Adipocyte (in vitro differentiated cells): Measurements from ENCODE around the gene SKI.
"Not testable (repeated sequence)": the region's sequence is repeated elsewhere in the genome, so short reads cannot be mapped to it uniquely, and the experiment has no call there.

Experiments
- DNase-seq: peaks from one replicate; pipeline ENCODE4 v3.0.0-alpha.2; 2015; ENCODE audit warnings: low read depth
- H3K27me3 ChIP-seq: replicated peaks from 2 replicates; pipeline ENCODE4 v1.7.0; 2013; ENCODE audit warnings: mild to moderate bottlenecking, low read length, moderate library complexity; ENCODE audit not compliant: control insufficient read depth, insufficient read depth
- H3K36me3 ChIP-seq: 2 replicates; pipeline ENCODE4 v1.7.0; 2013; ENCODE audit warnings: low read length, mild to moderate bottlenecking, moderate library complexity; ENCODE audit not compliant: control insufficient read depth, insufficient read depth, severe bottlenecking
- H3K4me1 ChIP-seq: 2 replicates; pipeline ENCODE4 v1.7.0; 2013; ENCODE audit warnings: mild to moderate bottlenecking, low read length, moderate library complexity; ENCODE audit not compliant: control insufficient read depth, insufficient read depth
- H3K4me3 ChIP-seq: 2 replicates; pipeline ENCODE4 v1.7.0; 2013; ENCODE audit warnings: mild to moderate bottlenecking, low read length, moderate library complexity
- H3K9ac ChIP-seq: 2 replicates; pipeline ENCODE4 v1.7.0; 2013; ENCODE audit warnings: mild to moderate bottlenecking, low read length, moderate library complexity
- H3K9me3 ChIP-seq: 2 replicates; pipeline ENCODE4 v1.7.0; 2013; ENCODE audit warnings: mild to moderate bottlenecking, low read length, moderate library complexity; ENCODE audit not compliant: control insufficient read depth

The SKI gene

DNA sequence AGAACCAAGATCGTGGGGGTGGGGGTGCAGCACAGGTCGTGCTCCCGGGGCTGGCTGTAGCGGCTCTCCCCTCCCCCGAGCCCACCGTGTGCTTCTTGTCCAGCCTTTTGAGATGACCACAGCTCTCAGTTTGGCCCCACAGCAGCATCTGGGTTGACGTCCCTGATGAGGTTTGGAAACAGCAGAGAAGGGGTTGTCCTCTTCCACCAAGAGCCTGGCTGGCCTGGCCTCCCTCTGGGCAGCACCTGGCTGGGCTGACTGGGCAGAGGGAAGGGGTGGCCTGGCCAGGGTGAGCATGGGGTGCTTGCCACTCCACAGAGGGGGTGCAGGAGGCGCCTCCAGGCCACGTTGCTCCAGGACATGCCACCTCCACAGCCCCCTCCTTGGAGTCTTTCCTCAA lies 61.5 kb downstream of the SKI start:
- H3K4me3 ChIP-seq: no peak overlapping the region
- peaks cover 42% of the 10 kb centered on the region for H3K4me1 ChIP-seq
- no peaks in the 10 kb centered on the region for H3K36me3 ChIP-seq
- DNase-seq: no peak
- peak overlapping the region; percentile 59 for H3K9ac ChIP-seq
- no peaks in the 10 kb centered on the region for H3K27me3 ChIP-seq
- no peaks in the 10 kb centered on the region for H3K9me3 ChIP-seq

- H3K4me1 ChIP-seq: peaks cover 45% of the 10 kb centered on the region
- H3K27me3 ChIP-seq: no peaks in the 10 kb centered on the region
- H3K9me3 ChIP-seq: no peaks in the 10 kb centered on the region
- H3K9ac ChIP-seq: peak overlapping the region; percentile 59
- DNase-seq: peak; percentile 18
- H3K36me3 ChIP-seq: no peaks in the 10 kb centered on the region
- no peak overlapping the region for H3K4me3 ChIP-seq
Measured at GRCh38 chr1:2290171-2290578, 62.1 kb downstream of the SKI start.

GRCh38 chr1:2290595-2291510 lies 62.7 kb downstream of the SKI start:
- no peaks in the 10 kb centered on the region for H3K36me3 ChIP-seq
- peak overlapping the region; percentile 81 for H3K9ac ChIP-seq
- H3K27me3 ChIP-seq: no peaks in the 10 kb centered on the region
- no peaks in the 10 kb centered on the region for H3K9me3 ChIP-seq
- peak; percentile 97 for DNase-seq
- peak overlapping the region; percentile 64 for H3K4me3 ChIP-seq
- peaks cover 45% of the 10 kb centered on the region for H3K4me1 ChIP-seq

DNA sequence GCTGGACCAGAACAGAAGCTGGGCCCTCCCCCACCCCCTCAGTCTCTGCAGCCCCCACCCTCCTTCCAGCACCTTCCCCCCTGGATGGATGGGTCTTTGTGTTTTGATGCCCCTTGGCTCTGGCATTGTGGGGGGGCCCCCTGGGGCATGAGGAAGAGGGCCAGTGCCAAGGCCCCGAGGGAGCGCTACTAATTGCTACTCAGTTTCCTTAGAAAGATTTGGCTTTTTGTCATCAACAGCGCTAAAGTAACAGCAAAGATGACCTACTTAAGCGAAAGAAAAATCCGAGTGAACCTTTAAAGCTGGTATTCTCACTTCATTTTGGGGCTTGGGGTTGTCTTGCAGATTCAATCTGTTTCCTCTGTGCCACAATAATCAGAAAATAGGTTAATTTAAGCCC lies 63.5 kb downstream of the SKI start:
- H3K36me3 ChIP-seq: no peaks in the 10 kb centered on the region
- DNase-seq: no peak

DNA sequence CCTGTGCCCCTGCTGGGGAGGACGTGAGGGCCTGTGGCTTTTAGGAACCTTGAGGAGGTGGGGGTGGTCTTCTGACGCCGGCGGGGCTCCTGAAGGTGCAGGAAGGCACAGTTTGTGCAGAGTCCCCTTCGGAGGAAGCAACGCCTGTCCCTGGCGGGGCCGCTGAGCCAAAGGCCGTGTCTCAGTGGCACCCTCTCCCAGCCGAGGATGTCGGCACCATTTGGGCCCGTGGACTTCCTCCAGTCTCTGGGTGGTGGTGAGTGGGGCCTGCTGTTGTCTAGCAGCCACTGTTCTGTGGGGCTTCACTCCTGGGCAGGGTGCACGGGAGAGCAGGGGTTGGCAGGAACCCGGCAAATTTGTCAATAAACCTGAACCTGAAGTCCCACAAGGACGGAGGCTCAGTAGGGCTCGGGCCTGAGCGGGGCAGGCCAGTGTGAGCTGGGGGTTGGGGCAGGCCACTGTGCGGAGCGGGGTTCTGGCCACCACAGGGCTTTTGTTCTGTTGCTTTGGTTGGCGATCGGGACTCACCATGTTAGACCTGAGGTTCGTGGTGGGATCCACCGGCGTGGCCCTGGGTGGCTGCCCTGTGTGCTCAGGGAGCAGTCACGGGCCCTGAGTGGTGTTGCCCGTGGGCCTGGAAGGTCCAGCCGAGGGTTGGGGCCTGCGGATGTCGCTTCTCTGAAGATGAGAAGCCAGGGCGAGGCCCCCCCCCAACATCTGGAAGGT lies 64.8 kb downstream of the SKI start:
- Histone ChIP-seq H3K9me3 (no peaks in the 10 kb centered on the region), H3K27me3 (no peaks in the 10 kb centered on the region), H3K4me3 (no peak overlapping the region), H3K36me3 (no peaks in the 10 kb centered on the region), H3K4me1 (peaks cover 45% of the 10 kb centered on the region), H3K9ac (no peak overlapping the region)
- DNase-seq: no peak

More for the DNA sequence above, 63.5 kb downstream of the SKI start:
- peaks cover 45% of the 10 kb centered on the region for H3K4me1 ChIP-seq
- no peaks in the 10 kb centered on the region for H3K27me3 ChIP-seq
- no peak overlapping the region for H3K4me3 ChIP-seq
- H3K9me3 ChIP-seq: no peaks in the 10 kb centered on the region
- H3K9ac ChIP-seq: no peak overlapping the region

GRCh38 chr1:2294033-2294724 lies 66.1 kb downstream of the SKI start:
- Histone ChIP-seq H3K9ac (peak overlapping the region; percentile 4), H3K4me3 (no peak overlapping the region), H3K4me1 (peaks cover 46% of the 10 kb centered on the region), H3K36me3 (no peaks in the 10 kb centered on the region), H3K27me3 (no peaks in the 10 kb centered on the region), H3K9me3 (no peaks in the 10 kb centered on the region)
- DNase-seq: no peak

DNA sequence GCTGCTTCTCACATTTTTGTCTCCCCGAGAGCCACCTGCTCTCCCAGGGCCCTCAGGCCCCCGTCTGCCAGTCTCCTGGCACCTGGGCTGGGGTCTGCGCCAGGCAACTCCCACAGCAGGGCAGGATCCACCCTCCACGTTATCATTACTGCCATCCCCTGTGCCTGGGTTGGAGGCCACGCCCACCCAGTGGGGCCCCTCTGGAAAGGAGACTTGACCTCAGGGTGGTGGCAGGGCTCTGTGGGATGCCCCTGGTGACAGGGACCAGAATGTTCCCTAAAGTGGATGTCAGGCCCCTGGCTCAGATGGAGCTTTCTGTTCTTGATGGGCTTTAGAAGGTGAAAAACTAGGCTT lies 66.6 kb downstream of the SKI start:
- Histone ChIP-seq H3K4me3 (no peak overlapping the region), H3K27me3 (no peaks in the 10 kb centered on the region), H3K36me3 (no peaks in the 10 kb centered on the region), H3K9ac (no peak overlapping the region), H3K4me1 (peaks cover 49% of the 10 kb centered on the region), H3K9me3 (no peaks in the 10 kb centered on the region)
- no peak for DNase-seq

- no peak for DNase-seq
- peaks cover 49% of the 10 kb centered on the region for H3K4me1 ChIP-seq
- no peaks in the 10 kb centered on the region for H3K27me3 ChIP-seq
- no peaks in the 10 kb centered on the region for H3K36me3 ChIP-seq
- H3K4me3 ChIP-seq: no peak overlapping the region
- no peak overlapping the region for H3K9ac ChIP-seq
- H3K9me3 ChIP-seq: no peaks in the 10 kb centered on the region
Measured at GRCh38 chr1:2295526-2295925, 67.4 kb downstream of the SKI start.

- H3K36me3 ChIP-seq, DNase-seq, H3K4me3 ChIP-seq, H3K27me3 ChIP-seq, H3K9ac ChIP-seq, H3K9me3 ChIP-seq: not testable (repeated sequence)
- peaks cover 48% of the 10 kb centered on the region for H3K4me1 ChIP-seq
Measured at GRCh38 chr1:2296211-2296610, 68.1 kb downstream of the SKI start.

GRCh38 chr1:2296614-2297013 lies 68.5 kb downstream of the SKI start:
- no peaks in the 10 kb centered on the region for H3K36me3 ChIP-seq

More at GRCh38 chr1:2296614-2297013, 68.5 kb downstream of the SKI start:
- Histone ChIP-seq H3K4me1 (peaks cover 48% of the 10 kb centered on the region), H3K27me3 (no peaks in the 10 kb centered on the region), H3K9me3 (no peaks in the 10 kb centered on the region), H3K9ac (no peak overlapping the region), H3K4me3 (no peak overlapping the region)
- no peak for DNase-seq
